HEK293 (cell line): ENCODE results near the gene GLB1L2.

ENCODE experiments used
- CTCF ChIP-seq: fragments of 450-650 bp; formaldehyde crosslinking; IDR thresholded peaks from 2 replicates; pipeline ENCODE4 v1.5.1; 2016; ENCODE audit warnings: missing biosample characterization, missing genetic modification characterization
- SETDB1 ChIP-seq: IDR thresholded peaks from one replicate; pipeline ENCODE4 v1.6.1; 2017; ENCODE audit warnings: mild to moderate bottlenecking, low read length, moderate library complexity, mixed read lengths; ENCODE audit not compliant: insufficient read length
- SP2 ChIP-seq: fragments of 450-650 bp; formaldehyde crosslinking; IDR thresholded peaks from 2 replicates; pipeline ENCODE4 v1.5.1; 2016; ENCODE audit warnings: missing biosample characterization, missing genetic modification characterization
- ZNF121 ChIP-seq: fragments of 450-650 bp; formaldehyde crosslinking; IDR thresholded peaks from 2 replicates; pipeline ENCODE4 v1.5.1; 2016; ENCODE audit warnings: missing biosample characterization, missing genetic modification characterization
- ZNF138 ChIP-seq: fragments of 450-650 bp; formaldehyde crosslinking; IDR thresholded peaks from 2 replicates; pipeline ENCODE4 v1.5.1; 2016; ENCODE audit warnings: missing biosample characterization, missing genetic modification characterization, borderline replicate concordance
- ZNF473 ChIP-seq: fragments of 450-650 bp; formaldehyde crosslinking; IDR thresholded peaks from 2 replicates; pipeline ENCODE4 v1.5.1; 2017; ENCODE audit warnings: missing biosample characterization, missing genetic modification characterization

DNA sequence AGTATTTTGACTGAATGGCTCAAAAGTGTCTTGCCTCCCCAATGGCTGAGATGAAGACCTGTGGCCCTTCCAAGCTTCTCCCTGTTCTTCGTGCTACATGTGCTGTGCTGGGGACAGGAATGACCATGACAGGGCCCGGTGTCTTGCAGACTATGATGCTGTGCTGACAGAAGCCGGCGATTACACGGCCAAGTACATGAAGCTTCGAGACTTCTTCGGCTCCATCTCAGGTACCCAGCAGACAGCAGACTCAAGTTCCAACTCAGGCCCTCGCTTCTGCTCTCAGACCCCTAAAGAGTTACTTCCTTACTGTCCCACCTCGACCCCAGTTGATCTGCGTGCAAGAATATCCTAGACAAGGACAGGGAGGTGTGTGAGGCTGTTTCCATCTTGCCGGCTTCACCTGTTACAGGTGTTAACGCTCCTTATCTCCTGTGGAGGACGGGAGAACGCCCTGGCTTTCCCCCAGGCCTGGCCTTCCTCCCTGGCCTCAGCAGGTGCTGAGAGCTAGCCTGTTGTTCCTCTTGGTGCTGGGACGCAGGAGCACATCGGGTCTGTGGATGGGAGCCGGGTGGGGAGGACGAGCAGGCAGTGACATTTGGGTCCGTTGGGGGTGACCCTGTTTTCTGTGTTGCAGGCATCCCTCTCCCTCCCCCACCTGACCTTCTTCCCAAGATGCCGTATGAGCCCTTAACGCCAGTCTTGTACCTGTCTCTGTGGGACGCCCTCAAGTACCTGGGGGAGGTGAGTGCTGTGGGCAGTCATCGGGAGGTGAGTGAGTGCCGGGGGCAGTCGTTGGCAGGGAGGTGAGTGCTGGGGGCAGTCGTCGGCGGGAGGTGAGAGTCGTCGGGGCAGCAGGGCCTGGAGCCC, 38.1 kb downstream of the GLB1L2 start:
- TF ChIP-seq ZNF473 (no peak), SETDB1 (no peak), ZNF121 (no peak), SP2 (no peak), CTCF (tag by site-specific recombination) (no peak), ZNF138 (tag by site-specific recombination) (no peak)
